Right ventricle myocardium superior (tissue), 1 donor: ENCODE measurements around the gene ALDH3A1. TPM values are rescaled to one million over a fixed set of nuclear protein-coding genes. Genes with fewer than 3 reads are reported as not detected.

Source experiments
- ATAC-seq: fragments of 200-7000 bp; cut with Tn5 transposase; one replicate; pipeline ENCODE4 v1.9.1; 2020; ENCODE audit warnings: mild to moderate bottlenecking; ENCODE audit not compliant: poor library complexity
- DNase-seq: peaks from one replicate; pipeline ENCODE4 v3.0.0-alpha.2; 2020
- intact Hi-C: fragments of 100-400 bp; cut with DNase I; formaldehyde crosslinking; loops from one replicate; pipeline ENCODE4 v1.11.2; 2022
- total RNA-seq: library from RNA; stranded (reverse); fragmentation: NEBNext Ultra II Directional; extraction: Animal tissue kit (Norgen Biotek cat#: 25700); gene quantifications from one replicate; pipeline ENCODE4 v1.2.1, GENCODE V29; 2021
- donor health status: DM: no; HTN: yes; CAD: no; lungs with severe emphysema.

ALDH3A1 gene
- total RNA-seq, 1 donor from 2014 or later = 0.27 TPM

DNA sequence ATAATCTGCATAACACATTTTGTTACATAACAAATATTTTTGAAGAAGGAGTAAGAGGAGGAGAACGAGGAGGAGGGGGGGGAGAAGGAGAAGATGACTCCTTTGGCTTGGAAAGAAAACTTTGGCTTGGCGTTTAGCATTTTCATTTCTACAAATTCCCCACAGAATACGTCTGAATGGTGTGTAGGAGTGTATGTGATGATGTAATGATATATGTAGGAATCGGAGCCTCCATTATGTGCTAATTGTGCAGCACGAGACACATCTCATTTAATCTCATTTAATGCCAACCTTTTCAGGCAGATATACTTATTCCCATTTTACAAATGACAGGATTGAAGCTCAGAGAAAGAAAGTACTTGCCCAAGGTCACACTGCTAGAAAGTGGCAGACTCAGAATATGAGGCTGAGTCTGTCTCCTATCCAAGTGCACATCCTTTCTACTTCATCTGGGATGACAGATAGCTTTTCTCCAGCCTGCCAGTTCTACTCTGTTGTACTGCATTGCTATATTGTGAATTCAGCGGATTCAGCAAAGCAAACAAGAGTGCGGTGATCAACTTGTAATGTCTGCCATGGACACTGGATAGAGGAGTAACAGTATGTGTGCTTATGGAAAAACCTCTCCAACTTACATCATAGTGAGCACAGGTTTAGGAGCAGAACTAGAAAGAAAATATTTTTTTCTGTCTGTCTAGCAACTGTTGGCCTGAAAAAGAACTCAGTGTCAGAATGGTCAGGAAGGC is 21.3 kb downstream of the ALDH3A1 start:
- intact Hi-C loops = no loop called here
- DNase-seq (no peak), ATAC-seq (peak; percentile 1)

DNA sequence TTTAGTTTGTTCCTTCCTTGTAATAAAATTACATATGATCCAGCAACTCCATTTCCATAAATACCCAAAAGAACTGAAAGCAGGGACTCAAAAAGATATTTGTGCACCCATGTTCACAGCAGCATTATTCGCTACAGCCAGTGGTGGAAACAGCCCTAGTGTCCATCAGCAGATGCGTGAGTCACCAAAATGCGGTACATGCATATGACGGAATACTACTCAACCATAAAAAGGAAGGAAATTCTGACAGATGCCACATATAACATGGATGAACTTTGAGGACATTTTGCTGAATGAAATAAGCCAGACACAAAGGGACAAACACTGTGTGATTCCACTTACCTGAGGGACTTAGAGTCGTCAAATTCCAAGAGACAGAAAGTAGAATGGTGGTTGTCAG is 22.6 kb downstream of the ALDH3A1 start:
- no peak for ATAC-seq
- no peak for DNase-seq
- intact Hi-C loops = no loop called here

DNA sequence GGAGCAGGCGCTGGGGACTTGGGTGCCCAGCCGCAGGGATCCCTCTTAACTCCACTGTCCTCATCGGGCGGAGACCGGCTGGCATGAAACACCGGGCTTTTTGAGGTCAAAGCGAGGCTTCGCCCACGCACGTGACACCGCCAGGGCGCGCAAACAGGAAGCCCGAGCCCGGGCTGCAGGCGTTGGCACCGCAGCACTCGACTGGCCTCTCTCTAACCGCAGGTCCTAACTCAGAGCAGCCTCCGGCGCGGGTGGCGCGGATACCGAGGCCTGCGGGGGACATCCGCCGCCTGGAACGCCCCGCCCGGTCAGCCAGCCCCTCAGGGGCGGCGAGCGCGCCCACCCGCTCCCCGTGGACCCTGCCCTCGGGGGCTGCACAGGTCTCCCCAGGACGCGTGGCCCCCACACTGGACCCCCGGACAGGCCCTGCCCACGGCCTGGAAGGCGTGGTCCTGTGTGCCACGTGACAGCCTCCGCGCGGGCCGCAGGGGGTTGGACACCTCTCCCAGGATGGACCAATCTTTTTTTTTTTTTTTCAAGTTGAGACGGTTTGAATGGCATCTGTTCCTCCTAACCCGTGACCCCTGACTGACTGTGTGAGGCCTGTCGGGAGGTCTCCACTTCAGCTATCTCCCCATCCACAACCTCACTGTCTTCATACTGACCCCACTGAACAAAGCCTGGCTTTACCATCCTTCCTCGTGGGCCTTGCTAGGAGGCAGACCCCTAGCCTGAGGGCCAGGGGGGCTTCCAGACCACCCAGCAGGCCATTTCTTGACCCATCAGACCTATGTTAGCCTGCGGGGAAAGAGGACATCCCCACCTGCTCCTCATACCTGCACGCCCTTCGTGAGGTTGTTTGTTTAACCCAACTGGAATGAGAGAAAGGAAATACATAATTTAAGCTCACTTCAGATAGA is 23.3 kb downstream of the ALDH3A1 start:
- intact Hi-C loops = no loop called here
- DNase-seq (peak; percentile 84), ATAC-seq (peak; percentile 28)

DNA sequence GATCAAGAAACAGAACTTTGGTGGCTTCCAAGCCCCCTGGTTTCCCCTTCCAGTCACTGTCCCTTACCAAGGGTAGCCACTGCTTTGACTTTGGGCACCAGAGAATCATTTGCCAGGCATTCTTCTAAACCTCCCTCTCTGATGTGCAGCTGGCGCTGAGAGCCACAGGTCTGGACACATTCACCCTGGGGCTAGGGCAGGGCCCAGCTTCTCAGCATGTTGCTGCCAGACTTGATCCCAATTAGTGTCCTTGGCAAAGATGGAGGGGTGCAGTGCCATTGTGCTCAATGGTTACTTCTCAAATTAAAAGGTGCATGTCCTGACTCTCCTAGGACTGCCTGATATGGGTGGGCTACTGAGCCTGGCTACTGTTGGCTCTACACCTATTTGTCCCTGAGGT is 24.1 kb downstream of the ALDH3A1 start:
- ATAC-seq (no peak), DNase-seq (no peak)
- intact Hi-C loops = no loop called here

DNA sequence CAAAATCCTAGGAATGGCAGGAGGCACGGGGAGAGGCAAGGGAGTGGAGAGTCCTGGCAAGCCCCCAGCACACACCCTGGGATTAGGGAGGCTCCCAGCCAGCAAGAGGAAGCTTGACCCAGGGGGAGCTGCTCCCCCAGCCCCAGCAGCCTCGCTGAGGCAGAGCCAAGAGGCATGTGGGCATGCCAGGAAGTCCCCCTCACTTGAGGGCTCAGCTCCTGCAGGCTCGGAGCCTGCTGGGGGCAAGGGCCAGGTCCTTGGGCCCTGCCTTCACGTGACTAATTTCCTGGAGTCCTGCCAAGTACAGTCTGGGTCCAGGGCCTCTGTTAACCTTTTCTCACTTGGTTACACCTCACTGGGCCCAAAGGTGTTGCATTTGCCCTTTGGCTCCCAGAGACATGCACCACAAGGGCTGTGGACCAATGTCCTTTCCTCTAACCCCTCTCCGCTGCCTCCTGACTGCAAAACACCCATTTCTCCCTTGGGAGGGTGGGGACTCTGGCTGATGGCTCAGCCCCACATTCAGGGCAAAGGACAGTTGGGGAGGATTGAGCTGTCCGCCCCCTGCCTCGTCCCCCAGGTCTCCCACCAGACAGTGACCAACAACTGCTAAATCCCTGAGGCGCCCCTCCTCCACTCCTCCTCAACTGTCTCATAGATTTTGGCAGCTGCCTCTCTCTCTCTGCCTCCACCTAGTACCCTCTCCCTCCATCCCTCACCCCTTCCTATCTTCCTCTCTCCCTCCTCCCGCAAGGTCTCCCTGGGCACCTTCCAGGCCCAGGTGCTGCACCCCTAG is 27.3 kb downstream of the ALDH3A1 start:
- ATAC-seq (no peak), DNase-seq (peak; percentile 46)
- intact Hi-C loops = no loop called here

DNA sequence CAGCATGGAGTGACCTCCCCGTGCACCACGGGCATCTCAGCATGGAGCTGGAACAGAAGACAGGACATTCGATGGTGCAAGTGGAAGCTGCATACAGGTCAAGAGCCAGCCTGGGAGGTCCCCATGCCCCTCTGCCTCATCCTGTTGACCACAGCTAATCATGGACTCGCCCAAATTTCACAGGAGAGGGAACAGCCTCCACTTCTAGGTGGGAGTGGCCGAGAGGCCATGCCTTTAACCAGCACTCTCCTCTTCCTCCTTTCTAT is 28.0 kb downstream of the ALDH3A1 start:
- intact Hi-C loops = no loop called here

DNA sequence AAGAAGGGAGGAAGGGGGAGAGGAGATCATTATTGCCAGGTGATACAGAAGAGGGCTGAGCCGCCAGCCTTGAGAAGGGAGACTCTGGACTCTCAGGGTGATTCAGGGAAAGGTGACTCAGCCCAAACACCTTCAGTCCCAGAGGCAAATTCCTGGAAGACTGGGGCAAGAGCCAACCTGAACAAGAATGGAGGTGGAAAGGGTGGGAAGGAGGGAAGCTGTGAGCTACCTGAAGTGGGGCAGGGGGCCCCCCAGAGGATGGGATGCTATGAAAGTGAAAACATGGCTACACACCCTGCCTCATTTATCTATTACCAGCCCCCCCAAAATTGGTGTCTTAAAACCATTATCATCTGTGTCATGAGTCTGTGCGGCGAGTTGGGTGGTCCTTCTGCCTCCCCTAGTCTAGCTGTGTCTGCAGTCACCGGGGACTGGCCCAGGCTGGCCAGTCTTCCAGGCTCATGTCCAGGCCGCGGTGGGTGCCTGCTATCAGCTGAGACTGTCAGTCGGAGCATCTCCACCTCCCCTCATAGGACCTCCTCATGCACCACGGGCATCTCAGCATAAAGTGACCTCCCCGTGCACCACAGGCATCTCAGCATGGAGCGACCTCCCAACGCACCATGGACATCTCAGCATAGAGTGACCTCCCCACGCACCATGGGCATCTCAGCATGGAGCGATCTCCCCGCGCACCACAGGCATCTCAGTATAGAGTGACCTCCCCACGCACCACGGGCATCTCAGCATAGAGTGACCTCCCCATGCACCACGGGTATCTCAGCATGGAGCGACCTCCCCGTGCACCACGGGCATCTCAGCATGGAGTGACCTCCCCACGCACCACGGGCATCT is 28.5 kb downstream of the ALDH3A1 start:
- no peak for ATAC-seq
- intact Hi-C loops = no loop called here

More for the DNA sequence above, 28.0 kb downstream of the ALDH3A1 start:
- ATAC-seq (no peak), DNase-seq (no peak)

DNA sequence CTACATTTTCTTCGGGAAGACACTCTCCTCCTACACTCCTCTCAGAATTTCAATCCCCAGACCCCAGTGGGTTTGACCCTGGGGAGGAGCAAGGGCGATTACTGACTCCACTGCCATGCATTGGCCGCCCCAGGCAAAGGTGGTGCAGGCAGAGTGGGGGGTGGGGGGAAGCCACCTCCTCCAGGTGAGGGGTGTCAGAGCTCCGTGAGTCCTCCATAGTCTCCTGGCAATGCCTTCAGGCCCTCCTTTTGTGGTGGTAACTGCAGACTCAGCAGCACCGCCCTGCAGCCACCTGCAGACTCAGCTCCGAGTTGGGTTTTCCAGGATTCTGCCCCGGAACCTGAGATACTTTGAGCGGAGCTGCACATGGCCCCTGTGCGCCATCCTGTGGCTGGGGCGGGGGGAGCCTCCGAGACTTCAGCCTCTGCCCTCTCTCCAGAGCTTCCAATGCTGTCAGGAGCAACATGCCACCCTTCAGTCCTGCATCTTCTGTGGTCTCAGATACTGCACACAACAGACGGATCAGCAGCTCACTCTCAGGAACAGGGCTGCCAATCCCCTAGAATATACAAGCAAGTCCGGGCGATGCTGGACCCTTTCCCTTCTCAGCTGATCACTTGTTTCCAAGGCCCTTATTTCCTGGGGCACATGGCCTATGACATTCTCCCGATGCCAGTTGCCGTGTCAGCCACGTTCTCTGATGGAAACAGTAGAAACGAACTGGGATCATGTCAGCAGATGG is 29.3 kb downstream of the ALDH3A1 start:
- no peak for ATAC-seq
- intact Hi-C loops = no loop called here
- peak; percentile 32 for DNase-seq

More for the DNA sequence above, 28.5 kb downstream of the ALDH3A1 start:
- peak; percentile 30 for DNase-seq

DNA sequence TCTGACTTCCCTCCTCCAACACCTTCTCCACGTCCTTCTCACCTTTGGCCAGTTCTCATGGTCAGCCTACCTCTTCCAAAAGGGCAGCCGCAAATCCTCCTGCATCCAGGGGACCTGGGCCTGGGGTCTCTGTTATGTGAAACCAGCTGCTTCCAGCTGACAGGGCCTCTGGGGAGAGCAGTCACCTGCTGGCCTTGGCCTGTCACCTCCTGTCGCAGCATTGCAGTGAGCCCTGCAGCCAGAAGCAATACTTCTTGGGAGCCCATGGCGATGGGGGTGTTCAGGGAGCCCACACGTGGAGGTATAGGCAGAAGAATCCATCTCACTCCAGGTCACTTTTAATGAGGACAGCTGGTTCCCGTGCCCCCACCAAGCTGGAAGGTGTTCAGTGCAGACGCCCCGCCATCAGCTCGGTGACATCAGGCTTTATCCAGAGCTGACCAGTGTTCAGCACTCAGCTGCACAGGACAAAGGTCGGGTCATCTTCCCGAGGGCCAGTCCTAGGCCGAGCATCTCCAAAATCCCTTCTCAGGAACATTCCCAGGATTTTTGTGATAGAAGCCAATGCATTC is 30.0 kb downstream of the ALDH3A1 start:
- ATAC-seq = no peak

DNA sequence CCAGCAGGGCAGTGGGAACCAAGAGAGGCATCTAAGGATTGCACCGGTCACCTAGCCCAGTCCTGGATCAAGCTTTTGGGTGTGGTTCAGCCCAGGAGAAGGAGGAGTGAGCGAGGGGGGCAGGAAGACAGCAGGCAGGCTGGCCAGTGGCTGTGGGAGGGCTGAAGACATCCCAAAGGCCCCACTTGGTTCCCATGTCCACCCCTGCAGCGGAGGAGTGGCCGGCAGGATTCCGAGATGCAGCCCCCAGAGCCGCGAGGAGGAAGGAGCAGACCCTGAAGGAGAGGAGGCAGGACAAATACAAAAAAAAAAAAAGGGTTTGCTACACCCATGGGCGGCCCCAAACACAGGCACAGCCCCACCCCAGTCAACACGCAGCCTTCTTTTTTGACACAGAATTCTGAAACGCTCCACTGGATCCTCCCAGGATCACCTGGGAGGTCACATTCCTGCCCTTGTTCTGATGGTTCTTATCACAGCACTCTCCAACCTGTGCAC is 30.6 kb downstream of the ALDH3A1 start:
- DNase-seq = no peak
- no peak for ATAC-seq
- intact Hi-C loops = no loop called here

More for the DNA sequence above, 30.0 kb downstream of the ALDH3A1 start:
- DNase-seq = no peak
- intact Hi-C loops = no loop called here

DNA sequence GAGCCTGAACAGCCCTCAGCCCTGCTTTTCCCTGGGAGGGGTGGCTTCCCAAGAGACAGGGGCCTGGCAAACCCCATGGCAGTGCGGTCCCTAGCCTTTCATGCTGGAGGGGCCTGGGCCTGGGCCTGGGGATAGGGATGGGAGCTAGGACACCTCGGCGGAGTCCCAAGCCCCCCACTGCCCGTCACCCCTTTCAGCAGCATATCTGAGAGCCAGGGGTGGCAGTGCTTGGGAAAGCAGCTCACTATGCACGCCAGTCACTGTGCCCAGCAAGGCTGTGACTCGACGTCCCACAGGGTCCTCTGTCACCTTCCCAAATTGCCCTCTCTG is 31.1 kb downstream of the ALDH3A1 start:
- intact Hi-C loops = no loop called here
- ATAC-seq (no peak), DNase-seq (no peak)

DNA sequence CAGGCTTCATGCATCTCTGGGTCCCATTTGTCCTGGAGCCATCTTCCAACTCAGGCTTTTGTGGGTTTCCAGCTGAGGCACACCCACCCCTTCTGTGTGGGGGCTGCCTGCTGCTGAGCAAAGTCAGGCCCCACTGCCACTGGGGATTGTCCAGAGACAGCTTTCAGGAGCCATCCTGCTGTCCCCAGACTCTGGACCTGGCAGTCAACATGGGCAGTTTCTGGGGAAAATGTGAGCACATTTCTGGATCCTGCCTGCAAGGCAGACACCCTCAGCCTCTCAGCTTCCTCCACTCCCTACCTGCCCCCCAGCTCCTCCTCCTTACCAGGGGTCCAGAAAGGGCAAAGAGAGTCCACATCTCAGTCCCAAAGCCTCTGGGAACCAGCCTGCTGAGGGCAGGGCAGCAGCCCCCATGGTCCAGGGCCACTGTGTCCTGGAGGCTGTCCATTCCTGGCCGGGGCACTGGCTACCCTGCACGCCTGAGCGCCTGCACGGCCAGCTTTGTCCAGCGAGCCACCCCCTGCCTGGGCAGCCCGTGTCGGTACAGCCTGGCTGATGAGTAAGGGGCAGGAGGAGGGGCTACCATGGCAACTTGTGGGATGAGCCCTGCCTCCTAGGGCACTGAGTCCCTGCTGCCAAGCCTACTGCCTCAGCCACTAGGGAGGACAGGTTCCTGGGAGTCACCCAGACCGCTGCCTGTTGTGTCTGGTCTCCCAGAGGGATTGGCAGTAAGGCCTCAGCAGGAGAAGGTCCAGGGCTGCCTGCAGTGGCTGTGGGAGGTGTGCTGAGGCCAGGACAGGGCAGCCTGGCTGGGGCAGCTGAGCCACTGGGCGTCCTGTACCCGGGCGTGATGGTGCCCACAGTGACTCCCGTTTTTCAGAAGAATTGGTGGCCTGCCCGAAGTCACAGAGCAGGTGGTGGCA is 31.7 kb downstream of the ALDH3A1 start, which contains the start of gene SLC47A2:
TSS of gene SLC47A2 (minus strand) at position 477 of the 923 bp plus-strand sequence. CDS start at position 448, 29 bp downstream.
- ATAC-seq (peak; percentile 86), DNase-seq (peak; percentile 53)
- intact Hi-C loops = no loop called here

DNA sequence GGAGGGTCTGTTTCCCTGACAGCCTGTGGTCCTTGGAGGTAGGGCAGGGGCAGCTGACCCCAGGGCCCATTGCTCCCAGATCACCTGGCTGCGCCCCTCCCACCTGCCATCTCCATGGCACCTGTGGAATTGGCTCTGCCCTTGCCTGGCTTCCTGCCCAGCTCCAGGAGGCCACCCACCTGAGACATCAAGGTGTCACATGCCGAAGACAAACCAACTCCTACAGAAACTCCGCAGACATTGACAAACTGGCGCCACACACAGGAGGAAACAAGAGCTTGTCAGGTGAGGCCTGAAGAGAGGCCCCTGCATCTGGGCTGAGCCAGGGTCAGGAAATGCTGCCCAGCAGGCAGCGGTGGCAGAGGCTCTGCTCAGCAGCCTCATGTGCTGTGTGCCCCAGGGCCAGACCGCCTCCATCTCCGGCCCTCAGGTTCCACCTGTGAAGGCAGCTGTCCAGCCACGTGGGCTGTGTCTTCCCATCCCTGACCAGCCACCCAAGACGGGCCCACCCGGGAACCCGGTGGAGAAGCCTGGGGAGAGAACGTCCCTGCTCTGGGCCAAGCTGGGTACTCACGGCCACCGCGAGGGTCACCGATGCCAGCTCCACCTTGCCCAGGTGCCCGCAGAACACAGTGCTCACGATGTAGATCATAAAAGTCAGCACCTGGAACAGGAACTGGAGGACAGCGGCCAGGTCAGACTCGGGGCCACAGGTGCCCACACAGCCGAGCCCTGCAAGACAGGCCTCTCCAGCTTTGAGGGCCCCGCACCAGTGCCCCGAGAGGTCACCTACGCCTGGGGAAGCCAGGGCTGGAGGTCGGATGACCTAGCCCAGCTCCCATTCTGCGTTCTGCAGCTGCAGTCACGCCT is 33.3 kb downstream of the ALDH3A1 start:
- DNase-seq = peak; percentile 35
- ATAC-seq = no peak
- intact Hi-C loops = no loop called here

DNA sequence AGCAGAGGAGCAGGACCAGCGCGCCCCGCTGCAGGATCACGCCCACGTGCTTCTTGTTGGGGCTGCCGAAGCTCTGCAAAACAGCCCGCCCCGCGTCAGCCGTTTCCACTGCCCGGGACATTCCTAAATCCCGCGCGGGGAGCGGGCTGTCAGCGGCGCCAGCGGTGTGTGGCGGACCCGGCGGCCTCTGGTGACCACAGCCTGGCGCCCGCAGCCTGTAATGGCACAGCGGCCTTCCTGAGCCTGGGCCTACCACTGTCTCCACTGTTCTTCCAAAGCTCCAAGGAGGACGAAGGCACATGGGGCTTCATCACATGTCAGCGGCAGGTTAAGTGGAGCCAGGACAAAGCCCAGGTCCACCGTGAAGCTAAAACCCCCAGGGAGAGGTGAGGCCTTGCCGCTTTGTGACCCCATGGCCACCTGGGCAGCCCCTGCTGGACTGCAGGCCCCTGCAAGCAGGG is 34.2 kb downstream of the ALDH3A1 start:
- DNase-seq = no peak
- no peak for ATAC-seq
- intact Hi-C loops = no loop called here

DNA sequence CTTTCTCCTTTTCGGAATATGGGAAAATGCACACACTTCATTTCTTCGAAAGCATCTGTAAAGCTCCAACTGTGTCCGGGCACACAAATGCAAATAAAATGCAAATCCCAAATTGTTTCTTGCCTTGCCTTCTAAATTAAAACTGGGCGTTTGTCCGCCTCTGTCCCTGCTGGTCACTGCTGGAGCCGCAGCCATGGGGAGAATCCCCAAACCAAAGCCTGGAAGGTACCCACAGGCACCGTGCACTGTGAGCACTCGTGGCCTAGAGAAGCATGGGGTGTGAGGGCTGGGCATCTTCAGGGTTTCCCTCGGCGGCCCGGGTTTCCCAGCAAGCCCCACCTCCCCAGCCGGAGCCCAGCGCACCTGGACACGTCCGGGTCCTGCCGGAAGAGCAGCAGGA is 34.6 kb downstream of the ALDH3A1 start:
- DNase-seq (no peak), ATAC-seq (no peak)
- intact Hi-C loops = no loop called here
